Colonic mucosa (tissue), 4 donors: ENCODE measurements around the gene NEK4. TPM values are rescaled to one million over a fixed set of nuclear protein-coding genes. Genes with fewer than 3 reads are reported as not detected.

Source experiments
- DNase-seq: peaks from one replicate; pipeline ENCODE4 v3.0.0-alpha.2; 2020
- H3K27ac ChIP-seq: fragments of 200-600 bp; one replicate; pipeline ENCODE4 v1.8.0; 2021
- H3K27me3 ChIP-seq: fragments of 200-600 bp; one replicate; pipeline ENCODE4 v1.8.0; 2021
- H3K36me3 ChIP-seq: fragments of 200-600 bp; one replicate; pipeline ENCODE4 v1.8.0; 2021
- H3K4me1 ChIP-seq: fragments of 200-600 bp; one replicate; pipeline ENCODE4 v1.8.0; 2021; ENCODE audit warnings: mild to moderate bottlenecking
- H3K4me3 ChIP-seq: fragments of 200-600 bp; one replicate; pipeline ENCODE4 v1.8.0; 2021
- H3K9ac ChIP-seq, 2 donors: one replicate each; pipeline ENCODE4 v1.7.0; 2013; ENCODE audit warnings: control low read depth in 2 of 2, low read depth in 2 of 2, low read length in 2 of 2
- H3K9me3 ChIP-seq: fragments of 200-600 bp; one replicate; pipeline ENCODE4 v1.8.0; 2021
- intact Hi-C: fragments of 100-400 bp; cut with DNase I; formaldehyde crosslinking; loops from one replicate; pipeline ENCODE4 v1.14.1; 2022
- total RNA-seq, 2 donors: library from RNA; stranded (reverse); fragmentation: NEBNext Ultra II Directional in 1 of 2; extraction: Animal tissue kit (Norgen Biotek cat#: 25700) in 1 of 2; gene quantifications; one replicate each; pipeline ENCODE4 v1.2.1, GENCODE V29; 2021
- TF ChIP-seq, protein P1 (sequence below): fragments of 200-600 bp; IDR thresholded peaks from one replicate; pipeline ENCODE4 v1.8.0; 2022; ENCODE audit warnings: antibody characterized with exemption, mild to moderate bottlenecking
- donor health status: healthy.
- donor health status: DM: no; HTN: no; CAD: no.
- donor health status: DM: no; HTN: no; CAD: no.

NEK4 gene
- total RNA-seq, 2 donors from 2014 or later, result 21.2 to 29.1 TPM

DNA sequence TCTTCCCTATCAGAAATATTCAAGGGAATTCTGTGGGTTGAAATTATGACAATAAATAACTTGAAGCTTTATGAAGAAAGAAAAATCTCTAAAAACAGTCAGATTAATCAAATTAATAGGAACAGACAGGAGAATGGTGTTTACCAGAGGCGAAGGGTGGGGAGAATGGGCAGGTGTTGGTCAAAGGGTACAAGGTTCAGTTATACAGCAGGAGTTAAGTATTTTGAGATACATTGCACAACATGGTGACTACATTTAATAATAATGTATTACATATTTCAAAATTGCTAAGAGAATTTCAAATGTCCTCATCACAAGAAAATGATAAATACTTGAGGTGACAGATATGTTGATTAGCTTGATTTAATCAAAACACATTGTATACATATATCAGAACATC lies 46.2 kb downstream of the NEK4 start:
- intact Hi-C loops, result no loop called here
- DNase-seq, result no peak
- TF ChIP-seq, protein P1, sequence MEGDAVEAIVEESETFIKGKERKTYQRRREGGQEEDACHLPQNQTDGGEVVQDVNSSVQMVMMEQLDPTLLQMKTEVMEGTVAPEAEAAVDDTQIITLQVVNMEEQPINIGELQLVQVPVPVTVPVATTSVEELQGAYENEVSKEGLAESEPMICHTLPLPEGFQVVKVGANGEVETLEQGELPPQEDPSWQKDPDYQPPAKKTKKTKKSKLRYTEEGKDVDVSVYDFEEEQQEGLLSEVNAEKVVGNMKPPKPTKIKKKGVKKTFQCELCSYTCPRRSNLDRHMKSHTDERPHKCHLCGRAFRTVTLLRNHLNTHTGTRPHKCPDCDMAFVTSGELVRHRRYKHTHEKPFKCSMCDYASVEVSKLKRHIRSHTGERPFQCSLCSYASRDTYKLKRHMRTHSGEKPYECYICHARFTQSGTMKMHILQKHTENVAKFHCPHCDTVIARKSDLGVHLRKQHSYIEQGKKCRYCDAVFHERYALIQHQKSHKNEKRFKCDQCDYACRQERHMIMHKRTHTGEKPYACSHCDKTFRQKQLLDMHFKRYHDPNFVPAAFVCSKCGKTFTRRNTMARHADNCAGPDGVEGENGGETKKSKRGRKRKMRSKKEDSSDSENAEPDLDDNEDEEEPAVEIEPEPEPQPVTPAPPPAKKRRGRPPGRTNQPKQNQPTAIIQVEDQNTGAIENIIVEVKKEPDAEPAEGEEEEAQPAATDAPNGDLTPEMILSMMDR, result no peak
- H3K27me3 ChIP-seq, result no peaks in the 10 kb centered on the region
- H3K36me3 ChIP-seq, result no peaks in the 10 kb centered on the region
- no peaks in the 10 kb centered on the region for H3K9me3 ChIP-seq
- no peak overlapping the region for H3K27ac ChIP-seq
- no peak overlapping the region for H3K9ac ChIP-seq
- H3K4me3 ChIP-seq, result no peak overlapping the region
- no peaks in the 10 kb centered on the region for H3K4me1 ChIP-seq

DNA sequence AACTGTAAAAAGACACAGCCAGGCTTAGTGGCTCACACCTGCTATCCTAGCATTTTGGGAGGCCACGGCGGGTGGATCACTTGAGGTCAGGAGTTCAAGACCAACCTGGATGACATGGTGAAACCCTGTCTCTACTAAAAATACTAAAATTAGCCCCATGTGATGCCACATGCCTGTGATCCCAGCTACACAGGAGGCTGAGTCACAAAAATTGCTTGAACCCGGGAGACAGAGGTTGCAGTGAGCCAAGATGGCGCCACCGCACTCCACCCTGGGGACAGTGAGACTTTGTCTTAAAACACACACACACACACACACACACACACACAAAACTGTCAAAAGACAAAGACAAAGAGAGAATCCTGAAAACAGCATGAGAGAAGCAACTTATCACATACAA lies 46.8 kb downstream of the NEK4 start:
- TF ChIP-seq, protein P1, result no peak
- DNase-seq, result no peak
- Histone ChIP-seq H3K4me3 (no peak overlapping the region), H3K27ac (no peak overlapping the region), H3K4me1 (no peaks in the 10 kb centered on the region), H3K9me3 (no peaks in the 10 kb centered on the region), H3K27me3 (no peaks in the 10 kb centered on the region), H3K9ac (no peak overlapping the region), H3K36me3 (no peaks in the 10 kb centered on the region)
- intact Hi-C loops, result no loop called here

DNA sequence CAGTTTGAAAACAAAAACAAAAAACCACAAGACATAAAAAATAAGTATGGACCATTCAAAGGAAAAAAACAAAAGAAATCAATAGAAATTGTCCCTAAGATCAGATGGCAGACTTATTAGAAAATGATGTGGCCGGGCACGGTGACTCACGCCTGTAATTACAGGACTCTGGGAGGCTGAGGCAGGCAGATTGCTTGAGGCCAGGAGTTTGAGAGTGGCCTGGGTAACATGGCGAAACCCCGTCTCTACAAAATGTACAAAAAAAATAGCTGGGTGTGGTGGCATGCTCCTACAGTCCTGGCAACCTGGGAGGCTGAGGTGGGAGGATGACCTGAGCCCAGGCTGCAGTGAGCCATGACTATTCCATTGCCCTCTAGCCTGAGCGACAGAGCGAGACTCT lies 48.2 kb downstream of the NEK4 start:
- intact Hi-C loops, result no loop called here
- no peaks in the 10 kb centered on the region for H3K36me3 ChIP-seq
- TF ChIP-seq, protein P1, result no peak
- no peak overlapping the region for H3K4me3 ChIP-seq
- H3K27ac ChIP-seq, result no peak overlapping the region
- no peaks in the 10 kb centered on the region for H3K9me3 ChIP-seq
- no peak overlapping the region for H3K9ac ChIP-seq
- no peaks in the 10 kb centered on the region for H3K27me3 ChIP-seq
- DNase-seq, result no peak
- H3K4me1 ChIP-seq, result no peaks in the 10 kb centered on the region

DNA sequence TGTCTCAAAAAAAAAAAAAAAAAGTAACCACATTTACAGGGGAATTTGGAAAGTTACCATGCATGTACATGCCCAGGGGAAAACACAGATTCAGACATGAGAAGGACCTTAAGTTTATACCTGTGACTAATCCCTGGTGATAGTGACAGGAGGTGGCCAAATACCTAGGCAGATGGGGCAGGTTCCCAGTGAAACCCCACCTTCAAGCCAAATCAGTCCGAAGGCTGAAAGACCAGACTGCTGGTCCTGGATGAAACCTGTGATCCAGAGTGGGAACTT lies 49.1 kb downstream of the NEK4 start:
- no peak overlapping the region for H3K9ac ChIP-seq
- H3K9me3 ChIP-seq, result no peaks in the 10 kb centered on the region
- H3K4me3 ChIP-seq, result no peak overlapping the region
- TF ChIP-seq, protein P1, result no peak
- no peaks in the 10 kb centered on the region for H3K36me3 ChIP-seq
- DNase-seq, result no peak
- H3K27ac ChIP-seq, result no peak overlapping the region
- intact Hi-C loops, result no loop called here
- no peaks in the 10 kb centered on the region for H3K4me1 ChIP-seq
- no peaks in the 10 kb centered on the region for H3K27me3 ChIP-seq

DNA sequence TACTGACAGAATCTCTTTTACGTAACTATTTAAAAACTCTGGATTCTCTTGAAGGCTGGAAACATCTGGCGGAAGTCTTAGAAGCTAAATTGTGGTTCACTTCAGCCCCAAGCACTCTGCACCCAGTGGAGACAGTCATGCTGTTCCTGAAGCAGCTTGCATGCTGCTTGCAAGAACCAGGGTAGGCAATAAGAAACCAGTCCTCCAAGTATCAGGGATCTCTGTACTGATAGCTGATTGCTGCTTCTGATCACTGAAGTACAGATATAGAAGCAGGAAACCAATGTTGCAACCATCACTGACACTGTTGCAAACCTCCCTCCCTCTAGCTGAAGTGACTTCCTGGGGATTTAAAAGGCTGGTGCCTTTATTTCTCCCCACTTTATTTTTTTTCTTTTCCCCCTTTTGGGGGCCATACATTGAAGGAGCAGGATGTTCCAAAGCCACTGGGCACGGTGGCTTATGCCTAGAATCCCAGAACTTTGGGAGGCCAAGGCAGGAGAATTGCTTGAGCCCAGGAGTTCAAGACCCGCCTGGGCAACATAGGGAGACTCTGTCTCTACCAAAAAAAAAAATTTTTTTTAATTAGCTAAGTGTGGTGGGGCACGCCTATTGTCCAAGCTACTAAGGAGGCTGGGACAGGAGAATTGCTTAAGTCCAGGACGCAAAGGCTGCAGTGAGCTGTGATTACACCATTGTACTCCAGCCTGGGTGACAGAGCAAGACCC lies 49.6 kb downstream of the NEK4 start:
- no peak for DNase-seq

More for the DNA sequence above, 49.6 kb downstream of the NEK4 start:
- intact Hi-C loops, result no loop called here
- no peaks in the 10 kb centered on the region for H3K4me1 ChIP-seq
- no peak overlapping the region for H3K4me3 ChIP-seq
- H3K9ac ChIP-seq, result no peak overlapping the region
- H3K27ac ChIP-seq, result no peak overlapping the region
- H3K9me3 ChIP-seq, result no peaks in the 10 kb centered on the region
- H3K36me3 ChIP-seq, result no peaks in the 10 kb centered on the region
- H3K27me3 ChIP-seq, result no peaks in the 10 kb centered on the region
- TF ChIP-seq, protein P1, result no peak
